ENCODE measurements around the gene TSC22D2.

Gene TSC22D2

DNA sequence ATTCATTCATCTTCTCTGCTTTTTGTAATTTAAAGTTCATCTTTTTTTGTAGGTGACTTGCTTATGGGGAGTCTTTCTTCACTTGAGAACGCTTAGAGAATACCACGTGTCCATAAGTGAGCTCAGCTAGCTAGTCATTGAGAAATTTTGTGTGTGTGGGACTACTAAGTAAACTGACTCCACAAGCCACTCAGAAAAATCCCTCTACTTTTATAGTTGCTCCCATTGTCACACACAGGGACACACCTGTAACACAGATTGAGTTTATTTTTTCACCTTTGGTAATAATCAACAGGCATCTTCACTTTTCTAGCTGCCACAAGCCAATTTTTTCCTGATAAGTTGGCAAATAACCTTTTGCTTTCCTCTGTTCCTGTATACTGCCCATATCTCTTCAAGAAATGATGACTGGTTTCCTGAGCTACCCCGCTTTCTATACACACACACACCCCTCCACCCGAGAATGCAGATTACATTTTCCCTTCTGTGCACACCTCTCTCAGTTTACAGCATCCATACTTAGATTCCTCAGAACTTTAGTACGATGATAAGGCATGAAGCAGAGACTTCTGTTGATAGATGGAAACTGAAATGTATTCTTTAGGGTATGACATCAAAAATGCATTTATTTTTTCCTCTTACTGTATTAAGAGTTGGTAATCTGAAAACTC is 4.6 kb downstream of the TSC22D2 start:
- DNase-seq, result peak; percentile 57

DNA sequence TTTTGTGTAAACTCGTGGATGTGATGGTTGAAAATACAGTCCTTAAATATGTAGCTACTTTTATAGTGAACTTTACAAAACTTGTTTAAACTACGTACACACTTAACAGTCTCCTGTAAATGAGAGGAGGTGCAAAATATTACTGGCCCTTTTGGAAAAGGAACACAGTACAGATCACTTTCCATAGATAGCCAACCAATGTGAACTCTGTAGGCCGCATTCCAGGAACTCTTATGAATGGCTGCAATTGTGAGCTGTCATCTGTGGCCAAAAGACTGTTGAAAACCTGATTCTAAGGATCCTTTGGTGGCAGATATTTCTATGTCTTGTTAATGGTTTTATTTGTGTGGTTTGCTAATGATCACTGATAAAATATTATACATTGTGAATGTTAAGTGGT is 6.2 kb downstream of the TSC22D2 start:
- DNase-seq, result peak; percentile 36

DNA sequence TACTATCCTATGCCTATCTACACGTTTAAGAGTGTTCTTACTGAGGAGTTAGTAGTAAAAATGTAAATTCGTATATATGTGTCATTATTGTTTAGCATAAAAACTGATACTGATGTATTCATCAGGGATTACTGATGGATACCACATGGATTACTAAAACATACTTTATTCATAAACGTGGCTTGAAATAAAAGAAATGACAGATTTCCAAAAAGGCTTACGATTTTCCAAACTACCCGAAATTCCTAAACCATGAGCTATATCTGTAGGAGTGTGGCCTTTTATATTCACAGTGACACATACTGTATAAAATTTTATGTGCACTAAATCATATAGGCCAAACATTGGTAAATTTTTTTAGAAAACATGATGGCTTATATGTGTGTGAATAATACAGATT is 6.9 kb downstream of the TSC22D2 start:
- DNase-seq, result no peak

DNA sequence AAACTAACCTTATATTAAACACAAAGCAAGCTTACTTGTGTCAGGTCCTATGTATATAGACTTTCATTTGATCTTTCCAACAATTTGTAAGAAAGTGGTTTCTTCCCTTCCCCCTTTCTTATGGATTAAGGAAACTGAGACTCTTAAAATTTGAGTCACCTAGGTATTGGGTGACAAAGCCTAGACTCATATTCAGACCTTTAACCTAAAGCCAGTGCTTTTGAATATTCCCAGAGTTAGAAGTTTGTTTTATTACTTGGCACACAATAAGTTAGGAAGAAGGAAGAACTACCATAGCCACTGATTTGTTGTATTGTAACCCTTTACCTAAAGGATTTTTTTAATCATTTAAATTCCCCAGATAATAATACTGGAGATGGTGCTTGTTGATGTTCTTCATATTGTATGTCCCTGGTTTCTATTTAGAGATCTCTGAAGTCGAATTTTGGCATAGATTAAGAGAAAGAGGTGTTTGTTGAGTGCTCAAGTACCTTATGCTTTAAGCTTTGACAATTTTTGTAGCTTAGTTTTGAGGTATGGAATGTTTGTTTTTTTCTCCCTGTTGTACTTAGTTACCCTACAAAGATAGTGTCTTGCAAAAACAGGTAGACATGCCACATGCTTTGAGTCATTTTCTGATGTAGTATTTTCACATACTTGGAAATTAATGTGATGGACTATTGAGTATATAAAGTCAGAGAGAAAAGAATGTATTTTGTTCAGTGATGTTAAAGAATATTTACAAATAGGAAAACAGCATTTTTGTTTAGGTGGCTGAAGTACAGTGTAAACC is 11.2 kb downstream of the TSC22D2 start:
- DNase-seq, result peak; percentile 26

DNA sequence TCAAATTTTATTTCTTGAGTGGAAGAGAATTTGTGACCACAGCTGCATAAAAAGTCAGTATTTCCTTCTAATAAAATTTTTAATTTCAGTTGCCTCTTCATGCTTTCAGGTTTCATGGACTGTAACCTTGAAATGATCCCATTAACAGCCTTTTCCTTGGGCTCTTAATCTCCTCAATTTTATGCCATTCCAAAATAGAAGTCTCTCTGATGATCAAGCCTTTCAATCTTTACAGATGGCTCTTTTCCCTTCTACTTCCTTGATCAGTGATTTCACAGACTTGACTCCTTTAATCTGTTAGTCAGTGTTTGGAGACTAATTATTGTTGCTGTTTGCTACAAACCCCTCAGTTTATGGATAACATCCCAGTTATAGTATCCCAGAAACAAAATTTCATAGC is 11.9 kb downstream of the TSC22D2 start:
- DNase-seq, result peak; percentile 95

DNA sequence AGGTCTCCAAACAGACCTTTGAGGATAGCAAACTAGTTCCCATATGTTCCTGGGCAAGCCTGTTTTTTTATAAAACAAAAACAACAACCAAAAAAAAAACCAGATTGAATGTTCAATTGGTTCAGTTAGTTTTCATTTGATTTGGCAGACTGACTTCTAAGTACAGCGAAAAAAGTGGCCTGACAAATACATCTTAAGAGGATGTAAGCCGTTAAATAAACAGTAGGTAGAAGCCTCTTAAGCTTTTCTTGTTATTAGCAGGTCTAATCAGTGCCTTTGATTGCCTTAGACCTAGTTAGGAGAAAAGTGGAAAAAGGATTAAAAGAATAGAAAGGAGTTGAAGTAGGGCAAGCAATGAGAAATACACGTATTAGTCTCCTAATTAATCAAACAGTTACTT is 13.2 kb downstream of the TSC22D2 start:
- DNase-seq, result peak; percentile 88

DNA sequence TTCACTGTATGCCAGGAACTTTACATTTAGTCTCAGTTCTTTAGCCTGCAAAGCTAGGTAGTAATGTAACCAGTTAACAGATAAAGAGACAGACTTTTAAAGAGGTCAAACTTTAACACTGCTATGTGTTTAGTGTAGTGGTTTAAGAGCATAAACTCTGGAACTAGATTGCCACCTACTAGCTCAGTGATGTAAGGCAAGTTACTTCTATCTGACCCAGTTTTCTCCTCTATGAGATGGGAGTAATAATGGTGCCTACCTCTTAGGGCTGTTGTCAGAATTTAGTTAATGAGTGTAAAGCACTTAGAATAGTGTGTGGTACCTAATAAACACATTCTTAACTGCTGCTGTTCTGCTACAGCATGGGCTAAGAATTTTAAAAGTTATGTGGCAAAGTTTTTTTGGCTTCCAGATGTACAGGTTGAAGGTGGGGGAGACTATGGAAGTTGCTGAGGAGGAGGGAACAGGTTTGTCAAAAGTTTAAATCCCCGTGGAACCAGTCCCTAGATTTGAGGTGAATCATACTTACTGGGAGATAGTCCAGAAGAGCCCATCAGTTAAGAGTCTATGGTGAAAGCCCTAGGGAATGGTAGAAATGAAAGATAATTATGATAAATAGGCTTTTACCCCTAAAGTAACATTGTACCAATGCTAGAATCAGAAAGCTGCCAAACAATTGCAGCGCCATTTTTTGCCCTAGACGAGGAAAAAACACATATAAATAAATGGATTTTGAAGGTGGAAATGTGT is 13.9 kb downstream of the TSC22D2 start:
- DNase-seq, result no peak

DNA sequence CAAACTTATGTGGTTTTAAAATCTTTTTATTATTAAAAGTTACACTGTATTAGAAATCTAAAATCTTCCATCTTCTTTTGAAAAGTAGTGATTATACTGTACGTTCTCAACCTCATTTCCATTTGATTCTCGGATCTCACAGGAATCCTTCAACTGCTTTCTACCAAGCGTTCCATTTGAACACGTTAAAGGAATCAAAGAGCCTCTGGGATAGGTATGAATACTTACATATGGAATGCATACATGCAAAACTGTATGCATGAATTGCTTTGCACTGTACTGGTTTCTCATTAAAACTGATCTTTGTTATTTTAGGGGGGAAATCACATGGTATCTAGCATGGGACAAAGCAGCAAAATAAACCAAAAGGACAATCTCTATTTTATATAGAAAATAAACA is 14.8 kb downstream of the TSC22D2 start:
- no peak for DNase-seq

DNA sequence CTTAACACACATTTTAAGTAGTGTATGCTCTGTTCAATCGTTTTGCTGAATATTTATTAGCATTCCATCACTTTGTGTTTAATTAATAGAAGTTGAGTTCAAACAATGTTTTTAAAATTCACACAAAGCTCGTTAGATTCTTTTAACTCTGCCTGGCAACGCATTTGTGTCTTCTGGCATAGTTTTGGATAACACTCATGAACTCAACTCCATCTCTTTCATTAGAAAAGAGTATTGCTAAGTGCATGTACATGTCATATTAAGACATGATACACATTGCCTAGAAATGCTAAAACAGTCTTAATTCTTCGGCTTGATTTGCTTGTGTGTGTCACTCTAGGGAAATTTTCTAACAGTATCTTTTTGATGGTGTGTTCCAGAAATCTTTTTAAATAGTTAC is 15.7 kb downstream of the TSC22D2 start:
- DNase-seq, result no peak

DNA sequence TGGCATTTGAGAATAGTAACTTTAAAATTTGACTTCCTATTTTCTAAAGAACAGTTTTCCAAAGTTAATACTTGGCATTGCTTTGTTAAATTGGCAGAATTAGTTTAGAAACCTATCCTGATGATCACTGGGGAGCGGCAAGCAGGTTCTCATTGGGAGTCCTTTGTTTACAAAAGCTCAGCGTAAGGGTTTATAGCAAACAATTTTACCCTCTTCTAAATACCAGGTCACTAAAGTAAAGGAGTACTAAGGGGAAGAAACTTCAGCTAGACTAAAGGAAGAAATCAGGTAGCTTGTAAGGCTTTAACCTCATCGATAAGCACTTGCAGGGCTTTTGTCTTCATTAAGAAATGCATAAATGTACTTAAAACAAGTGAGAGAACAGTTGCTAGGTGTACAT is 18.2 kb downstream of the TSC22D2 start:
- no peak for DNase-seq

DNA sequence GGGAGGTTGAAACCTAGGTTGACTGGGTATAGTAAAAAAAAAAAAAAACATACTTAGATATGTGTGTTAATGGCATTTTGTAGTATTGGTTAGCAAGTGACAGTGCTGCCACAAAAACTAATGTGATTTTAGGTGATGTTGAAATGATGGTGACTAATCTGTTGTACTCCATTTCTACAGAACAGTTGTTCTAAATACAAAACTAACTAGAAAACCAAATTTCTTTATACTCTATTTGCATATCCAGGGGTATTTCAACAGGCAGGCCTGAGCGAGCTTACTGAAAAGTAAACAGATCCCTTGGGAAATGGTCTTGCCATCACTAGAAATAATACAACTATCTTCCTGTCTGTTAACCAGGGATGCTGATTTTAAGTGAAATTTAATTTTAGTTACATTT is 20.5 kb downstream of the TSC22D2 start:
- no peak for DNase-seq

DNA sequence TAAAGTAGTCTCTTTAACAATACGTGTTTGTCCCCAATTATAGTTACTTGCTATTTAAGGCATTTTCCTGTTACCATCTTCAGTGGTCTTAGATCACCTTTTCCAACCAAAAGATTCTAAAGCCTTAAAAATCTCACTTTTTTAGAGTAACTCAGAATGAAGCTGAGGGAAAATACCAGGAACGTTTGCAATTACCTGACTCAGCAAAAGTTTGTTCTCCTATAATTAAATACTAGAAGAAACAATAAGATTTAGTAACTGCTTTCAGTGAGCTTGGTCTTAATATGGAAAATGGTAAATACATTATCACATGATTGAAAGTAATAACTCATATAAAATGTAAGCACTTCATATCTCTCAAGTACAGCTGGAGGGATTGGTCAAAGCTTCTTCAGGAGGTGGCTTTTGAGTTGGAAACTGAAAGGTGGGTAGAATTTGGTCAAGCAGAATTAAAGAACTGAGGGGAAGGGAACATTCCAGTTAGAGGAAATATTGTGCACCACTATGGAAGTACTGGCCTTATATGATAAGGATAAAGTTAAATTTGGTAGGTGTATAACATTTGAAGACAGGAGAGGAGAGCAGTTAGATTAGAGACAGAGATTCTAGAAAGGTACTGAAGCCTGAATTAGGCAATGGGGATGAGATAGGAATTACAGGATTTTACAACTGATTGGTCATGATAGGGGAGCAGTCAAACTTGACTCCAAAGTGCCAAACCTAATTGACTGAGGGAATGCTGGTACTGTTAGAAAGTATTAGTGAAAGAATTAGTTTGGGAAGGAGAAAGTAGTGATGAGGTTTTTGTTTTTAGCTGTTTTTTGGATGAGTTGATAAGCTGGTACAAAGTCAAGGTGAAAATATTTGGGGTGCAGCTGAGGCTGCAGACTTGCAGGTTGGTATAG is 21.9 kb downstream of the TSC22D2 start:
- DNase-seq, result no peak

DNA sequence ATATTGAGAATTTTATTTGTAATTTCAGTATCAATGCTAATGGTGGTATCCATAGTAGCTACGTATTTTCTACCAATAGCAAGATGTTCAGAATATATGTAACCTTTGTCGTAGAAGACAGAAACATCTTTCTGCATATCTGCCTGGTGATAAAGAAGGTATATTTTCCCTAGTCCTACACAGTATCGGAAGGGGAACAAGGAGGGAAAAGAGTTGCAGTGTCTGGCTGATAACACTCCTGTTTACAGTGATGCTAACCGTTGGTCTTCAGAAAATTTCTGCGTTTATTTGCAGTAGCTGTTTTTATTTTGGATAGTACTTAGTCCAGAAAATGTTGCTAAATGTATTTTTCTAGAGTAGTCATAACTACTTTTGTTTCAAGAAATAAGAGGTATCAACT is 25.2 kb downstream of the TSC22D2 start:
- DNase-seq, result no peak

DNA sequence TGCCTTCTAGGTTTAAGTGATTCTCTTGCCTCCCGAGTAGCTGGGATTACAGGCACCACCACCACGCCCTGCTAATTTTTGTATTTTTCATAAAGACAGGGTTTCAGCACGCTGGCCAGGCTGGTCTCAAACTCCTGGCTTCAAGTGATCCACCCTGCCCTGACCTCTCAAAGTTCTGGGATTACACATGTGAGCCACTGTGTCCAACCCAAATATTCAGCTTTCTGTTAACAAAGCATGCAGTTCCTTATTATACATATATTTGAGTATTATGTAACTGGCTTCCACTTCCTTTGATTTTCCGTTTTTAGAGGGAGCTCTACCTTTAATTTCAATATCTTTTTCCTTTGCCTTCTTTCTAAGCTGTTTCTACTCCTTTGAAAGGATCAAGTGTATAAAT is 26.1 kb downstream of the TSC22D2 start:
- no peak for DNase-seq

DNA sequence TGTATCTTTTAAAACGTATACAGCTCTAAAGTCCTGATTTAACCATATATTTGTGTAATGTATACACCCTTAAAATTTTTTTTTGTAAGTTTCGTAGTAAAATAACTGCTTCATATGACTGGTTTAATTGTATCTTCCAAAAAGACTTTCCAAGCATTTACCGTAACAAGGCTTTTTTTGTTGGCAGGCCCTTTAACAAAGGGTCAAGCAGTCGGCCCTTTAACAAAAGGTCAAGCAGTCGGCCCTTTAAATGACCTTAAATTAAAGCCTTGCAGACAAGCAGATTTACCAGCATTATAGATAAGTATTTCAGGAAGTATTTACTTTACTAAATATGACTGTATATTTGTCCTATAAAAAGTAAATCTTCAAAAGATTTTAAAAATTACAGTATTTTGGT is 28.1 kb downstream of the TSC22D2 start:
- DNase-seq, result no peak

DNA sequence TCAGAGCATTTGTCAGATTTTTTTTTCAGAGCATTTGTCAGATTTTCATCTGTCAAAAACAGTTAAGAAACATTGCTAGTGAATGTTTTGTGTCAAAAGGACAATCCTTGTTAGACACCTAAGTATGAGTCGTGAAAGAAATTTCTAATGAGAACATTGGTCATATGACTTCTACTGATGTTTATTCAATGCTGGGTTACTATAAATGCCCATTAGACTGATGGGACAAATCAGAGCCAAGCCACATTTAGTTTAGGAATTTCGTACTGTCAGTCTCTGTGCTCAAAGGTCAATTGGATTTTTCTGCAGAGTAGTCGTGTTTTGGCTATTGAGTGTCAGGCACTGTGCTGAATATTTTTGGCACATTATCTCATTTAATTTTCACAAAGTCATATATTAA is 31.6 kb downstream of the TSC22D2 start:
- no peak for DNase-seq

DNA sequence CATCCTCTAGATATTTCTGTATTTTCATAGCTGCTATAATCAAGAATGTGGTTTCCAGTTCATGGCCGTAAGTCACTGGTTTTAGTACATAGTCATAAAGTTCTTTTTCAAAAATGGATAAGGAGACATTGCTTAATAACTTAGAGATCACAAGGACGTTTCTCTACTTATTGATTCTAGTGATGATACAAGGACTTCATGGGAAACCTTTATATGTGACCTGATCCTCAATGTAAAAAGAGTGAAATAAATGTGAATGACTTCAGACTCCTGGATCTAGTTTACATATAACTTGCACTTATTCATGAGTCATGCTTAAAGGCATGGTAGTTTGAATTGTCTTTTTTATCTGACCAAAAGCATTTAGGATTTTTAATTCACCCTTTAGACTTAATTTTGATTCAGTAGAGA is 35.2 kb downstream of the TSC22D2 start:
- no peak for DNase-seq

DNA sequence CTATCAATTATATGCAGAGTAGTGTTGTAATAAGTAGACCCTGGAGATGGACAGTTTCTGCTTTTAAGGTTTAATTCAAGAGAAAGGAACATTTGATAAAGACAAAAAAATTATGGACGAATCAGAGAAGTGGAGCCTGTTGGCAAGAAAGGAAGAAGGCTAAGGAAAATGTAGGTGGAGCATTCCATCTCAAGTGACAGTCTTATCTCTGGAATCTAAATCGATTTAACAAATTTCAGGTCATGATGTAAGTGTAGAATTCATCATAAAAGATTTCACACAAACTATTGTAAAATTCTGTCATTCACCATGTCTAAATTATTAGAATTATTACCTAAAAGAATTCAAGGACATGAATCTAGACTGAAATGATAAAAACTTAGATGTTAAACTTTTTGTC is 36.3 kb downstream of the TSC22D2 start:
- no peak for DNase-seq

DNA sequence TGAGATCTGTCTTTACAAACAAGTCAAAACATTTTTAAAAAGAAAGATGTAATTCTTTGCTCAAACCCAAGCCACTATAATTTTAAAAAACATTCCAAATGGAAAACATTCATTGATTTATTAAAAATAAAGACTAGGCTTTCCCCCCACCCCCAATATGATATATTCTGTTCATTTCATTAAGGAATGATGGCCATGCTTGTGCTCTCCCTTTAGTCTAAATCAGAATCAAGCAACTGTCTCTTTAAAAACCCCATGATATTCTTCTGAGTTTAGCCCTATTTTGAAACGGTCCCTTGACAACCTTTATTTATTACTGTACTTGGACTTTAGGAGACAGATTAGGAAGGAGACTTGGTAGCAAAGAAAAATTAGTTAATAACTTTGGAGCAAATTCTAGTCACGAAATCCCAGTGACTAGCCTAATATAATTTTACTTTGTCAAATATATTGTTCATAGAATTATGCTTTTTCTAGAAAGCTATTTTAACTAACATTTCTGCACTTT is 38.4 kb downstream of the TSC22D2 start:
- no peak for DNase-seq

DNA sequence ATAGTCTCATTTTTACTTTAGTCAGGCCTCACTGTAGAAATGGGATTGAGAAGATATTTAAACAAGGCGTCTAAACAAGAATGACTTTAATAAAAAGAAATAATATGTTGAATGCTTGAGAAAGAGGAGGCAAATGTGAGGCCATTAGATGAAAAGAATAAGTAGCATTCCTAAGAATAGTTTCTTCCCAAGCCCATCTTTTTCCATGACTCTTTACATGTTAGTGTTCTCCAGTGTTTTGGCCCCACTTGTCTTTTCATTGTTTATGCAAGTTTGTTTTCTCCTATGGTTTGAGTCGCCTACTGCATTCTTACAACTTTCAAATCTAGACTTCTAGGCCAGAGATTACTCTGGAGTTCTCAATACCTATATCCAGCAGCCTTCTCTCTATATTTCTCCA is 39.0 kb downstream of the TSC22D2 start:
- no peak for DNase-seq

DNA sequence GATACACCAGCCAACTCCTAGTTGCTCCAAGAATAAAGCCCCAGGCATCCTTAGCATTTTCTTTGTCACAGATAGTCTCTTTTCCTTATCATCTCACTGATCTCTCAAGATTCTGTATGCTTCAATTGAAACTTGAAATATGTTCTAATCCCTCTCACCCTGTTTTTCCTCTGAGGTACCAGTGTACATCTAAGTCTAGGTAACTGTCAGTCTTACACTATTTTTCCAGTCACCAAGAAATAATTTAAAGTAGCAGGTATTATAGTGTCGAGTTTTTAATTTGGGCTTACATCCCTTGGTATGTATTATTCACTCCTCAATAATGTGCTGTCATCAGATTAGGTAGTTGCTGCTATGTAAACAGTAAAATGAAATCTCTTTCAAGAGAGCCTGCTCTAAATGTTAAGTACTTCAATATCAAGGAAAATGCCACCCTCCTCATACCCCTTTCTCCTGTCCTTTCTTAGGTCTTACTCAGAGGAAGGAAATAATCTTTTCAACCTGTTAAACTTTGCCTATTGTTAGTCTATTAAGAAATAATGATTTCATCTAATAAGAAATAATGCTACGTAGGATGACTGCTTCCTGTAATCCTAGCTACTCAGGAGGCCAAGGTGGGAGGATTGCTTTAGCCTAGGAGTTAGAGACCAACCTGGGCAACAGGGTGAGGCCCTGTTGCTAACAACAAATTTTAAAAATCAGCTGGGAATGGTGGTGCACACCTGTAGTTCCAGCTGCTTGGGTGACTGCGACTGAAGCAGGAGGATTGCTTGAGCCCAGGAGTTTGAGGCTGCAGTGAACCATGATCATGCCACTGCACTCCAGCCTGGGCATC is 39.8 kb downstream of the TSC22D2 start:
- DNase-seq, result no peak

All from NCI-H82 (cell line).